T-helper 1 cell (primary cell): Measurements from ENCODE around the gene DOHH.

Experiments used
- DNase-seq, 5 donors: peaks; one replicate each; pipeline ENCODE4 v3.0.0-alpha.2; 2012 to 2020

Gene DOHH

DNA sequence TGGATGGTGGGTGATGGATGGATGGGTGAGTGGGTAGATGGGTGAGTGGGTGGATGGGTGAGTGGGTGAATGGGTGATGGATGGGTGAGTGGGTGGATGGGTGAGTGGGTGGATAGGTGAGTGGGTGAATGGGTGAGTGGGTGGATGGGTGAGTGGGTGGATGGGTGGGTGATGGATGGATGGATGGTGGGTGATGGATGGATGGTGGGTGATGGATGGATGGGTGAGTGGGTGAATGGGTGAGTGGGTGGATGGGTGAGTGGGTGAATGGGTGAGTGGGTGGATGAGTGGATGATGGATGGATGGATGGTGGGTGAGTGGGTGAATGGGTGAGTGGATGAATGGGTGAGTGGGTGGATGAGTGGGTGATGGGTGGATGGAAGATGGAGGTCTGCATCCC is 23.0 kb downstream of the DOHH start:
- no peak for DNase-seq

DNA sequence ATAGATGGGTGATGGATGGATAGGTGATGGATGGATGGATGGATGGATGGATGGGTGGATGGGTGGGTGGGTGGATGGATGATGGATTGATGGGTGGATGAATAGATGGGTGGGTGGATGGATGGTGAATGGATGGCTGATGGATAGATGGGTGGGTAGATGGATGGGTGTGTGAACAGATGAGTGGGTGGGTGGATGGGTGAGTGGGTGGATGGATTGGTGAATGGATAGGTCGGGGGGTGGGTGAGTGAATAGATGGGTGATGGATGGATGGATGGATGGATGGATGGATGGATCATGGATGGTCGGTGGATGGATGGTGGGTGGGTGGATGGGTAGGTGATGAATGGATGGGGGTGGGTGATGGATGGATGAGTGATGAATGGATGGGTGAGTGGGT is 23.6 kb downstream of the DOHH start:
- DNase-seq = no peak

DNA sequence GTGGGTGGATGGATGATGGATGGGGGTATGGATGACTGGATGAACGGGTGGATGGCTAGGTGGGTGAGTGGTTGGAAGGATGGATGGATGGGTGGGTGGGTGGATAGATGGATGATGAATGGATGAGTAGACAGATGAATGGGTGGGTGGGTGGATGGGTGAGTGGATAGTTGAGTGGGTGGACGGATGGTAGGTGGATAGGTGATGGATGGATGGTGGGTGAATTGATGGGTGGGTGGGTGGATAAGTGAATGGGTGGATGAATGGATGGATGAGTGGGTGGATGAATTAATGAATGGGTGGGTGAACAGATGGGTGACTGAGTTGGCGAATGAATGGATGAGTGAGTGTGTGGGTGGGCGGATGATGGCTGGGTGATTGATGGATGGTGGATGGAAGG is 25.0 kb downstream of the DOHH start:
- DNase-seq = no peak

DNA sequence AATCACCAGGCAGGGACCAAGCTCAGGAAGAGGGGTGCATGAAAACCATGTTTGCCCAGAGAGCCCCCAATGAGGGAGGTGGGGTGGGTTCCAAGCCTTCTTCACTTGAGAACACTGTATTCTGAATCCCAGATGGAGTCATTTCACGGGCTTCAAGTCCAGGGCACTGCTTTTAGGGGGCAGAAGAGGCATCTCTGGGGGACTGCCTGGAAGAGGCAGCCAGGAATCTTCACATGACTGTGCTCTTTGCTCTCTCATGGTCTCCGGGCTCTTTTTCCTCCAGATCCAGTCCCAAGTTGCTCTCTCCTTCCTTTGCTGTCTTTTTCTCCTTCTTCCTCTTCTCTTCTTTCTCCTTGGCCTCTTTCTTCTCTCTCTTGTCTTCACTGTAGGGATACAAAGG is 25.9 kb downstream of the DOHH start:
- DNase-seq = no peak

DNA sequence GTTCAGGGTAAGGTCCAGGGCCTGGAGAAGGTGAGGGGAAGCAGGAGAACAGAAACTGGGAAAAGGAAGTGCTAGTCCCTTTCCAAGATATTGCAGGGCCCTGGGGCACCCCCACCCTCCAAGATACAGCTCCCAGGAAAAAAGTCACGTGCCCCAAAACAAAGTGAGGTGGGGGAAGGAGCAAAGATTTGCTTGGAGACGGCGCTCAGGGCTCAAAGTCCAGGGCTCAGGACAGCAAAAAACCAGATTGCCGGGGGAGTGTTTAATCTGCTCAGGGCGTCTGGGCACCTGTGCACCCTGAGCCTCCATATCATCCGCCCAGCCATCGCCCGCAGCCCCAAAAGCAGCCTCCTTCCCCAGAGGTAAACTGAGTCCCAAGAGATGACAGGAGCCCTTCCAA is 26.5 kb downstream of the DOHH start:
- no peak for DNase-seq

DNA sequence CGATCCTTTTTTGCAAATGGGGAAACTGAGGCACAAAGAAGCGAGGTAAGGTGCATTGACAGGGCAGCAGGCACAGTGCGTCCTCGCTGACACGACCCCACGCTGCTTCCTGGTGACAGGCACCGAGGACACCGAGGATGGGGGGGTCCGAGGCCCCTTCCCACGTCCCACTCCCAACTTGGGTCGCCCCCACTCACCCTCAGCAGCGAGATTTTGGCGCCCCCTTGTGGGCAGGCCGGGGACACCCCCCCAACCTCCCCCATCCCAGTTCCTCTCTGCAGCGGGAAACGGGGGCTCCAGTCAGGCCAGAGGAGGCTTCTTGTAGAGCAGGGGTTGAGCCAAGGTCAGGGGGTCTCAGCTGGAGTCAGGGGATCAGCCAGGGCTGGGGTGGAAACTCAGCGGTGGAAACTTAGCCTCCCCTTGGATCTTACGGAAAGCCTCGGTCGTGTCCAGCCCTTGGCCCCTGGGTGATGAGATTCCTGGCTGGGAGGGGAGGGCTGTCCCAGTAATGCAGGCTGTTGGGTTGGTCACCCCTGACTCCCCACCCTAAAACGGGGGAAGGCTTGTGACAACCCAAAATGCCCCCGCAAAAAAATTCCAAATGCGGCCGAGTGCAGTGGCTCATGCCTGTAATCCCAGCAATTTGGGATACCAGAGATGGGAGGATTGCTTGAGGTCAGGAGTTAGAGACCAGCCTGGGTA is 28.4 kb downstream of the DOHH start:
- peak in 1 of 5 donors; percentile 26 for DNase-seq

DNA sequence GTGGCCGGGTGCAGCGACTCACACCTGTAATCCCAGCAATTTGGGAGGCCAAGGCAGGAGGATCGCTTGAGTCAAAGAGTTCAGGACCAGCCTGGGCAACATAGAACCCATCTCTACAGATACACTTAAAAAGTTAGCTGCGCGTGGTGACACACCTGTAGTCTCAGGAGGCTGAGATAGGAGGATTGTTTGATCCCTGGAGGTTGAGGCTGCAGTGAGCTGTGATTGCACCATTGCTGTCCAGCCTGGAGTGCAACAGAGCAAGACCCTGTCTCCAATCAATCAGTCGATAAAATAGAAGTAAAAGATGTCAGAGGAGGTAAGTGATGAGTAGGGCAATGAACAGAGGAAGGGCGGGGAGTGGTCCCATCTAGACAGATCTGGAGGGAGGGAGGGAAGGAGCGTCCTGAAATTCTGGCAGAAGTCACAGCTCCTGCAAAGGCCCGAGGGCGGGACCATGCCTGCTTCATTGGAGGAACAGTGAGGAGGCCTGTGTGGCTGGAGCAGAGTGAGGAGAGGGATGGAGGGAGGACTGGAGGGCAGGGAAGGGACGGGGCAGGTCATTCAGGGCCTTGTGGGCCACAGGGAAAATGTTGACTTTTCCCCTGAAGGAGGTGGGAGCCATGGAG is 29.9 kb downstream of the DOHH start:
- DNase-seq = no peak

DNA sequence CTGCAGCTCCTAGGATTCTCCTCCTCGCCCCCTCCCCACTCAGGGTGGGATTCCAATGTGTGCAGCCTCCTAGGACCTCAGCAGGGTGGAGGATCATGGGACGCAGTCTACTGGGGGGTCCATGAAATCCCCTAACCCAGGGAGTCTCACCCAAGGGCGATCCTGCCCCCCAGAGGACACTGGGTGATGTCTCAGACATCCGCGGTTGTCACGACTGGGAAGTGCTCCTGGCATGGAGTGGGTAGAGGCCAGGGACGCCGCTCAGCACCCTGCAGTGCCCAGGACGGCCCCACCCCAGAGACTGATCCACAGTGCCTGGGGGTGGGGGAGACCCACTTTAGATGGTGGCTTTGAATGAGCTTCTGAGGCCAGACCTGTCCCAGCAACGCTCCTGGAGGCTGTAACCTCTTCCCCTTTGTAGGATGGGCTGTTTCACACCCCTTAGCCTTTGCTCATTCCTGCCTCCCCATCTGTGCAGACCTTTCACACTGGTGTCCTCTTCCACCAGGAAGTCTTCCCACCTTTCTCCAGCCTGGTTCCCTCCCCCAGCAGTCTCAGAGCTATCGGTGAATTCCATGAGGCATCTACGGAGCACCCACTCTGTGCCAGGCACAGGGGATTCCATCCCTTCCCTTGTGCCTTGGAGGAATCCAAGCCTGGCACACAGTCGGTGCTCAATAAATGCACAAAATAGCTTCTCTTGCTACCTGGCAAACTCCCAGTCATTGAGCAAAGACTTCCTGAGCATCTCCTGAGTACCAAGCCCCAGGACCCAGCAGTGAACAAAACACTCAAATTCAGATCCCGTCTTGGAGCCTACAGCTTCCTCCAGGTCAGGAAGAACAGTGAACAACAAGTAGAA is 30.6 kb downstream of the DOHH start:
- DNase-seq = no peak

DNA sequence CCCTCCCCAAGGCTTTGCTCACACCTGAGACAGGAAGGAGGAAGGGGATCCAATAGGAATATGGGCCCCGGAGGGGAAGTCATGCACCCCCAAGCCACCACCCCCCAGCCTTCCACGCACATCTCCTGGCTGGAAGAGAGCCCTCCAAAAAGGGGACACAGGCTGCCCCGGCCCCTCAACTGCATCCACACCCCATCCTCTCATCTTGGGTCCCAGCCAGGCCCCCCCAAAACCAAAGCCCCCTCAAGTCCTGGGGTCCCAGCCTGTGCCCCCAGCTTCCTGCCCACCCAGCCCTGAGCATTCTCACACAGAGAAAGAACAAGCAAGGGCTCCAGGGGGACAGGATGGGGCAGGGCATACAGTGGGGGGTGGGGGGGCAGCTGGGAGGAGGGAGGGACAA is 32.3 kb downstream of the DOHH start:
- no peak for DNase-seq

DNA sequence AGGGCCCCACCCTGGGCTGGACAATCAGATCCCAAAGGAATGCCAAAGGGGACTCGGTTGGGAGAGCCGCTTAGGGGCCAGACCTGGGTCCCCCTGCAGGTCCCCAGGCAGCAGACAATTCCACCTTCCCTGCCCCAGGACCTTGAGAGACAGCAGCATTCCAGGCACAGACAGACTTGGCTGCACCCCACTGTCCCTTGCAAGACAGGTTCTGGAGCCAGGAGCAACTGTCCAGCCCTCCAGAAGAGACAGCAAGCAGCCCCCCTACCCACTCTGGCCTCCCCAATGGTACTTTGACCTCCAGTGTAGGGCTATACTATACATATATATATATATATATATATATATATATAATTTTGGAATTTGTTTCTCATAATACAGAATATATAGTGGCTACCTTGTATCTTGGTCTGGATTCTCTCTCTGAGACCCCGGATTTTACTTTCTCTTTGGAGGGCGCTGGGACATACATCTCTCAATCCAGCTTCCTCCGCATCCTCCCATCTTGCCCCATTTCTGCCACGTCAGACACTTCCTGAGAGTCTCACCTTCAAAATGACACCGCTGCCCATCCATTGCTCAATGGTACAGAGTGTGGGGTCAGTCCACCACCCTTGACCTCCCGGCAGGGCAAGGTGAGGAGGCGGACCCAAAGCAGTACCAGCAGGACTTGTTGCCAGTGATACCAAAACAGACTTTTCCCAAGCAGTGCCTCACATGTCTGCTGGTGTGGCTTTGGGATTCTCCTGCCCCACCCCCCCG is 32.9 kb downstream of the DOHH start:
- DNase-seq = no peak

DNA sequence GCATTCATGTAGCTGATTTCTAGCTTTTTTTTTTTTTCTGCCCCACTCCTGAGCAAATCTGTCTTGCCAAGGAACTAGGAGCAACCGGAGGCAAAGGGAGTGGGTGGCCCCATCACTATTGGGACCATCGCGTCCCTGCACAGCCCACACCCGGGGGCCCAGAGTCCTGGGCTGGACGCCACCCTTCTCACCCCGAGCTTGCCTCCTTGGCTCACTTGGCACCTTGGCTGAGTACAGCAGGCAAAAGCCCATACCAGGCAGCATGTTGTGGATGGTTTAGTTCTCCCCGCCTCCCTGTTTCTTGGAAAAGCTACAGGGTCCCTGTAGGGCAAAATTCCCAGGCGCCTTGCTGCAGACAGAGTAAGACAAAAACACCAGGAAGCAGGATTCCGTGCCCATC is 33.8 kb downstream of the DOHH start:
- DNase-seq = no peak

DNA sequence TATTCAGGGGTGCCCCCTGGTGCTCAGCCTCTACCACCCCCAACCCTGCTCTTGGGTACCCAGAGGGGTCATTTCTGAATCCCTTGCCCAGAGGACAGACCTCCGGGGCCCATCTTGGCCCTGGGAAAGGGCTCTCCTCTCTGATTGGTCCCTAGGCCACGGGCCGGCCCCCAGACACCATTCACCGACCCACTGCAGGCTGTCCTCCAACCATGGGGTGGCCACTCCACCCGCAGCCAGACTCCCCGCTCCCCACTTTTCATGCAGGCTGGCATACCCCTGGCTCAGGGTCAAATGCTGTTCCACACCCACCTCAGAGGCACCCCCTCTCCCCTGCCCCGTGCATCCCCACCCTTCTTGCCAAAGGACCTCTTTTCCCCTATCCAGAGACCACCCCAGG is 34.9 kb downstream of the DOHH start:
- no peak for DNase-seq

DNA sequence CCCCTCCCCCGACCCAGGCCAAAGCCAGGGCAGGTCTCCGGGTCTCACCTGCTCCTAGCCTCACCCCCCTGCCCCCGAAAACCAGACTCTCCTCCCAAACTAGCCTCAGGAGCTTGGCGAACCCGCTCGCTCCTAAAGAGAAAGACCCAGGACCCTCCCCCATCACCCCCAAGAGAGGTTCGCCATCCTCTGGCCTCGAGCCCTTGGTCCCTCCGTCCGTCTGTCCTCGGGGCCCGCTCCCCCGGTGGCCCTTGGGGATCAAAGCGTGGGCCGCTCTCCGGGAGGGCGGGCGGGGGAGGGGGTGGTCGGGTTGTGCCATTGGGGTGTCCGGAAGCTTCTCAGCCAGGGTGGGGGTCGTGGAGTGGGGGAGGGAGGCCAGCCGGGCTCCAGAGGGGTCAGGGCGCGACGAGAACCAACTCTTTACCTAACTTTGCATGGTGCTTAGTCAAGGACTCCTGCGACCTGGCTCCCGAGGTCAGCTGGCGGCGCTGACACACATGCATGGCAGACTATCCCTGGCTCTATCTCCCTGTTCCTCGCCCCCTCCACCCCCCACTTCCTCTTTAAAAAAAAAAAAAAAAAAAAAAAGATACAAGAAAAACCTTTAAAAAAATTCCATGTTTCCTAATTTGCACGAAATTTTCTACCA is 35.8 kb downstream of the DOHH start:
- no peak for DNase-seq

DNA sequence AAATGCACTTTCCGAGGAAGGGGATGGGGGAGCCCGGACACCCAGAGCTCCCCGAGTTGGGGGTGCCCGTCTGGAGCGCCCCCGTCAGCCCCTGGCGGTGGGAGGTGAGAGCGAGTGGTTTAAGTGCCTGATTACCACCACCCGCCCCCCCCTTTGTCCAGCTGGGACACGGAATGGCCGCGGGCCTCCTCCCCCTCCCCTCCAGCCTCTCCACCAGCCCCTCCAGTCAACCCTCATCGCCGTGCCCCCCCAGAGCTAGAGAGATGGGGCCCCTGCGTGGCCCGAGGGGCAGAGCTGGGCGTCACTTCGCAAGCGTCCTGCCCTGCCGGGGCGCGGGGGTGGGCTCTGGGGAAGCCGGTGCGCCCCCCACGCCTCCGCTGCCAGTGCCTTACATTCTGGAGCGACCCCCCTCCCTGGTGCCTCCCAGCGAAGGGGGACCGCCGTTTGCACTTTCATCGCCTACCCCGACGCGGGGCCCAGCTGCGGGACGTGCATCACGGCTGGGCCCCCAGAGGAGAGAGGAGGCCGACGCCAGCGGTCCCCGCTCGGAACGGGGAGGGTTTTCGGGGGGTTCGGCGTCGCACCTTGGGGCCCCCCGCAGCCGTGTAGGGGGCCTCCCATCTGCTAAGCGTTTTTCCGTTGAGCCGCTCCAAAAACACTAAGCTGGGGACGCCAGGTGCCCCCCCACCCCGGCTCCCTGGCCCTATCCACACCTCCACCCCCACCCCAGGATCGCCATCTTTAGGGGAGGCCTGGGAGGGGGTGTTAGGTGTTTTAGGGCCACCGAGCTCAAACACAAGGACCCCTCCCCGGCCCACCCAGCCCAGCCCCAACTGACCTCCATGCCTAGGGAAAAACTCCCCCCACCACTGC is 36.5 kb downstream of the DOHH start:
- no peak for DNase-seq

DNA sequence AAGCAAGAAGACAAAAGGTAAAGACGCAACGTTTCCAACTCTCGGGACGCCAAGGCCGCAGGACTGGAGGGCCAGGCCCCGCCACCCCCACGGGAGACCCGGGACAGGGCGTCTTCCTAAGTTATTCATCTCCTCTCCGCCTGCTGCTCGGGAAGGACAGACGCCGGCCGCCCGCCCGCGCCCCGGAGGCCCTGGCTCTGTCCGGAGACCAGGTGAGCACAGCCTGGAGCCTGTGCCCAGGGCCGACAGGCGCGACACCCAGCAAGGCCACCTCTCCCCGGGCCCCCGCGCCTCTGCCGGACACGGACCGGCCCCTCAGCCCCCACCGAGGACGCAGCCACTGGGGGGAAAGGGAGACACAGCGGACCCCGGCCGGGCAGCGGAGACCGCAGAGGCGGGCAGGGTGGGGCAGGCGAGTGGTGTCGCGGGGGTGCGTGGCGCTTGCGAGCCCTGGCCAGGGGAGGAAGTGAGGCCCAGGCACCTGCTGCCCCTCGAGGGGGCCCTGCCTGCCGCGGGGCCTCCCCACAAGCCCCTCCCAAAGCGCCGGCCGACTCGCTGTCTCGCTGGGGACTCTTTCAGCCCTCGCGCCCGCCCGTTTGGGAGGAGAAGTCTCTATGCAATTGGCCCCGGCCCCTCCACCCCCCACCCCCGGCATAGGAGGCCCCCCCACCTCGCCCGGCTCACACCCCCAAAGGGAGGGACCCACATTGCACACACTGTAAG is 37.3 kb downstream of the DOHH start:
- DNase-seq = no peak

DNA sequence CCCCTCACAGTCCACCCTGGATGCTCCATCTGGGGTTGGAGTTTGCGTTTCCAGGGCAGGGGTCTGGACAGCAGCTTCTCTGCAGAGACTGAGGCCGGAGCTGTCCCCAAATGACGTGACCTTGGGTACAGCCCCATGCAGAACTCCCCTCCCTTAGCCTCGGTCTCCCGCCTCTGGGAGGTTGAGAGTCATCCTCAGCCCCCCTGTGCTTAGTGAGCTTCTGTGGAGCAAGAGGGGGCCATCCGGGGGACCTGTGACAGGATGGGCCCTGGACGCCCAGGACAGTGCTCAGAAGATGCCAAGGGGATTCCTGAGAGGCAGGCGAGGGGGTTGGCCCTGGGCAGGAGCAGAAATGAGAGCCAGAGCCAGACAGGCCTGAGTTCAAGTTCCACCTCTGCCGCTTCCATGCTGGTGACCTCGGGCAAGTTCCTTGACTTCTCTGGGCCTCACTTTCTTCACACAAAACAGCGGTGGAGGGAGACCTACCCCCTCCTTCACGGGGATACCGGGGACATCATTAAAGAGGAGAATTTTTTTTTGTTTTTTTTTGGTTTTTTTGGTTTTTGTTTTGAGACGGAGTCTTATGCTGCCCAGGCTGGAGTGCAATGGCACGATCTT is 40.4 kb downstream of the DOHH start:
- DNase-seq = no peak

DNA sequence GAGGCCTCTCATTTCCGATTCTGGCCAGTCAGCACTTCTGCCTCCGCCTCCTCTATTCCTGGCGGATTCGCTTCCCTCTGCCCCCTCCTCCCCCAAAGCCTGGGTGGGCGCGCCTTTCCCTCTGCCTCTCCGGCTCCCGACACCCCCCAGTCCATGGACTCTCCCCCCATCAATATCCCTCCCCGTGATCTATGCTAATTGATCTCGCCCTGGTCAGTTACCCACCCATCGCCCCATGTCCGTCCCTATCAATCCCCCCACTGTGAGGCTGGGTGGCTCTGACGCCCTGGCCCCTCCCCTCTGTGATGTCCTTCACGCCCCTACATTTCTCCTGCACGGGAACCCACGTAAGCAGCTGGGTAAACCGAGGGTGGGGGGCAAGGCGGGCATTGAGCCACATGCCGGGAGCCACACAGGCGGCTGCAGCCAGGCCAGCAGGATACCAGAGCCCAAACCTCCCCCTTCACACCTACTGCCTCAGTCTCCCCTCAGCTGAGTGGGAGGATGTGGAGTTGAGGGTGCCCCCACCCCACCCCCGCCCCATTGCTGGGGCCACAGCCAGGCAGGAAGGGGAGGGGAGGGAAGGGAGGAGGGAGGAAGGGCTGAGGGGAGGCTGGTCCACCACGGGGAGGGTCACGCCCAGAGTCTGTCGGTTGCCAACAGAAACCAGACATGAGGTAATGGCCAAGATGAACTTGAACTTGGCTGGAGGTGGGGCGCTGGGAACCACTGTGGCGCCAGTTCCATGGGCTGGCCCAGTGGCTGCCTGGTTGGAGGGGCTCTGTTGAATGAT is 41.2 kb downstream of the DOHH start:
- no peak for DNase-seq

DNA sequence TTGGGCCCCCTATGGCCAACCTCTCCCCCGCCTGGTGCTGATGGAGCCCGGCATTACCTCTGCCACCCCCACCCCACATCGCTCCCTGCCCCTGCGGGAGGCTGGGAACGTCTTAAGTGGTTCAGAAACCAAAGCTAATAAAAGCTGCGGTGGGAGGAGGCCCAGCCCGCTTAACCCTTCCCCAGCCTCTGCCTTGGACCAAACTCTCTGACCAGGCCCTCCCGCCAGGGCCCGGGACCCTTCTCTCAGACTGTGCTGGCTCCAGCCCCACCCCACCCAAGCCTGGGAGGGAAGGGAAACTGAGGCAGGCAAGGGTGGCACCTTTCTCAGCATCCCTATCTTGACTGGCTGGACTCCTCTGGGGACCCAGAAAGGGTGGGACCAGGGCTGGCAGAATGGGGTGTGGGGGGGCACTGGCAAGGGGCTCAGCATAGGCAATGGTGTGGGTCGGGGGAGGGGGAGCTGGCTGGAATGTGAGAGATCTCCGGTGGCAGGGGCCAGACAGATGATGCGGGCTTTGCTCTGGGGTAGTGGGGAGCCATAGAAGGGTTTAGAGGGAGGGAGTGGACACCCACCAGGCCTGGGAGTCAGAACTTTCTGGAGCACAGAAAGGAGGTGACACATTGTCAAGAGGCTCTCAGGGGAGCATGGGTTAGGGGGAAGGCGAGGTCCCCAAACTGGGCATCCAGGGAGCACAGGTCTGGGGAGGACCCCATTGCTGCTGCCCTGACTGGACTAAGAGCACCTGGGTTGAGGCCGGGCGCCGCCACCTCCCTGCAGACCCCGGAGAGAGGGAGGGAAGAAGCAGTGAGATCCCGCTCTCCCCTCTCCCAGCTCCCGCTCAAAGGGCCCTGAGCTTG is 42.0 kb downstream of the DOHH start:
- DNase-seq = no peak
